HEK293 (cell line): ENCODE results near the gene PPP2R2B.

Experiments
- ATF2 ChIP-seq: fragments of 450-650 bp; formaldehyde crosslinking; IDR thresholded peaks from 2 replicates; pipeline ENCODE4 v1.5.1; 2016; ENCODE audit warnings: missing biosample characterization, missing genetic modification characterization, low read depth
- BCL6B ChIP-seq: fragments of 450-650 bp; formaldehyde crosslinking; IDR thresholded peaks from 2 replicates; pipeline ENCODE4 v1.5.1; 2017; ENCODE audit warnings: missing biosample characterization, missing genetic modification characterization
- CTCF ChIP-seq: fragments of 450-650 bp; formaldehyde crosslinking; IDR thresholded peaks from 2 replicates; pipeline ENCODE4 v1.5.1; 2016; ENCODE audit warnings: missing biosample characterization, missing genetic modification characterization
- HOXA7 ChIP-seq: sonication (generic); formaldehyde crosslinking; IDR thresholded peaks from 2 replicates; pipeline ENCODE4 v1.8.1; 2022; ENCODE audit warnings: missing genetic modification reagents, borderline replicate concordance
- ZNF274 ChIP-seq, 2 experiments: fragments of 200-500 bp in 1 of 2; fragments of 450-650 bp in 1 of 2; sonication (Bioruptor generic) in 1 of 2; formaldehyde crosslinking in 1 of 2; IDR thresholded peaks; 2 replicates each; pipeline versions ENCODE4 v1.5.1 to v1.6.1; 2014 to 2016; ENCODE audit warnings: borderline replicate concordance in 1 of 2, inconsistent platforms in 1 of 2, low read length in 1 of 2, missing biosample characterization in 1 of 2, missing genetic modification characterization in 1 of 2
- ZNF639 ChIP-seq: fragments of 450-650 bp; formaldehyde crosslinking; IDR thresholded peaks from 2 replicates; pipeline ENCODE4 v1.5.1; 2016; ENCODE audit warnings: missing biosample characterization, missing genetic modification characterization
- ZSCAN16 ChIP-seq: fragments of 450-650 bp; formaldehyde crosslinking; IDR thresholded peaks from 2 replicates; pipeline ENCODE4 v1.5.1; 2016; ENCODE audit warnings: missing biosample characterization, missing genetic modification characterization

GRCh38 chr5:146805081-146805480, 73.5 kb downstream of the PPP2R2B start:
- TF ChIP-seq ATF2 (tag by site-specific recombination), result no peak
- no peak for TF ChIP-seq CTCF
- TF ChIP-seq ZSCAN16, result no peak
- no peak for TF ChIP-seq ZNF274 (IDR thresholded peaks at IDR 0.05; ENCODE audit: low read length)
- TF ChIP-seq ZNF274 (tag by site-specific recombination; IDR thresholded peaks at IDR 0.05; ENCODE audit: borderline replicate concordance), result no peak
- no peak for TF ChIP-seq HOXA7 (CRISPR knock-in tag)
- TF ChIP-seq ZNF639, result no peak
- no peak for TF ChIP-seq BCL6B (tag by site-specific recombination)
